Stomach (tissue), 9 donors: ENCODE data around the gene SOHLH2. TPM values are rescaled to one million over a fixed set of nuclear protein-coding genes. Genes with fewer than 3 reads are reported as not detected.

ENCODE experiments used
- DNase-seq, 2 donors: peaks; one replicate each; pipeline versions ENCODE4 v3.0.0 to v3.0.0-alpha.2; 2013 to 2019
- H3K27ac ChIP-seq, 5 donors: fragments of 200-600 bp in 4 of 5; sonication (generic) in 4 of 5; one replicate each; pipeline ENCODE4 v1.5.1; 2013 to 2019; ENCODE audit warnings: mild to moderate bottlenecking in 1 of 5, moderate library complexity in 1 of 5
- H3K27me3 ChIP-seq, 3 donors: fragments of 200-600 bp; sonication (generic); one replicate each; pipeline ENCODE4 v1.5.1; 2017 to 2019; ENCODE audit warnings: mixed run types in 1 of 3
- H3K36me3 ChIP-seq, 4 donors: fragments of 200-600 bp; sonication (generic); 1 replicate in 3 of 4; 2 replicates in 1 of 4; pipeline ENCODE4 v1.5.1; 2016 to 2019
- H3K4me1 ChIP-seq, 4 donors: fragments of 200-600 bp; sonication (generic); one replicate each; pipeline ENCODE4 v1.5.1; 2016 to 2019
- H3K4me3 ChIP-seq, 4 donors: fragments of 200-600 bp; sonication (generic) in 3 of 4; one replicate each; pipeline ENCODE4 v1.5.1; 2016 to 2019; ENCODE audit warnings: mild to moderate bottlenecking in 1 of 4
- H3K9me3 ChIP-seq, 4 donors: fragments of 200-600 bp; sonication (generic); one replicate each; pipeline ENCODE4 v1.5.1; 2016 to 2019
- CTCF ChIP-seq, 7 experiments: fragments of 450-650 bp in 4 of 7; fragments of 200-600 bp in 3 of 7; sonication (generic) in 3 of 7; IDR thresholded peaks; one replicate each; pipeline ENCODE4 v1.5.1; 2016 to 2019; ENCODE audit warnings: antibody characterized with exemption in 7 of 7, control low read depth in 2 of 7, mild to moderate bottlenecking in 1 of 7
- EP300 ChIP-seq: sonication (generic); formaldehyde crosslinking; IDR thresholded peaks from one replicate; pipeline ENCODE4 v1.6.1; 2017; ENCODE audit warnings: antibody characterized with exemption
- POLR2A ChIP-seq, 4 donors: fragments of 450-650 bp; IDR thresholded peaks; one replicate each; pipeline ENCODE4 v1.6.1; 2016; ENCODE audit warnings: antibody characterized with exemption in 4 of 4, control low read depth in 2 of 4, mild to moderate bottlenecking in 1 of 4, moderate library complexity in 1 of 4
- POLR2AphosphoS5 ChIP-seq, 3 donors: sonication (generic); formaldehyde crosslinking; IDR thresholded peaks; one replicate each; pipeline ENCODE4 v1.6.1; 2016; ENCODE audit warnings: antibody characterized with exemption in 3 of 3
- WGBS, 5 donors: extraction: QIAGEN DNeasy Blood & Tissue Kit in 3 of 5; methylation state at CpG; one replicate each; pipeline versions ENCODE4 v1.1.5 to v1.1.7; 2013 to 2018; 5-methylcytosine and 5-hydroxymethylcytosine counted together
- intact Hi-C: fragments of 100-400 bp; cut with DNase I; formaldehyde crosslinking; loops from one replicate; pipeline ENCODE4 v1.15.1; 2023; ENCODE audit warnings: low total_unique reads
- polyA plus RNA-seq, 3 donors: library from polyadenylated mRNA; stranded (reverse); fragments of 200-250 nt; gene quantifications; one replicate each; pipeline ENCODE4 v1.2.3, GENCODE V29; 2013
- total RNA-seq, 5 donors: library from RNA; depleted of rRNA; stranded (reverse); fragments of >200 nt; gene quantifications; one replicate each; pipeline versions ENCODE4 v1.1.0 to v1.2.3, GENCODE V29; 2014 to 2016
- donor health status: healthy with polysubstance abuse.
- donor health status: Bipolar disorder and iron deficiency.
- donor health status: healthy.

Gene SOHLH2
- total and polyA plus RNA-seq, 8 donors: 0.18 to 0.45 (median 0.25) TPM; not detected in 5

- no peak overlapping the region for H3K4me3 ChIP-seq
- peaks cover 0 to 7% (median 7%) of the 10 kb centered on the region in 3 donors for H3K27me3 ChIP-seq
- WGBS, 5 donors: 63 to 100% (median 77%) methylated on average over 1 of the region's 1 CpG
- H3K9me3 ChIP-seq: no peaks in the 10 kb centered on the region
- intact Hi-C loops: no loop called here
- DNase-seq: no peak
- H3K27ac ChIP-seq: no peak overlapping the region
- TF ChIP-seq CTCF (IDR thresholded peaks at IDR 0.05): no peak
- TF ChIP-seq POLR2A (IDR thresholded peaks at IDR 0.05): no peak
- TF ChIP-seq POLR2AphosphoS5 (IDR thresholded peaks at IDR 0.05): no peak
- TF ChIP-seq EP300: no peak
- peaks cover 0 to 7% (median 5%) of the 10 kb centered on the region in 4 donors for H3K4me1 ChIP-seq
- no peaks in the 10 kb centered on the region for H3K36me3 ChIP-seq
Observed at GRCh38 chr13:36151591-36151990, 62.8 kb downstream of the SOHLH2 start.

DNA sequence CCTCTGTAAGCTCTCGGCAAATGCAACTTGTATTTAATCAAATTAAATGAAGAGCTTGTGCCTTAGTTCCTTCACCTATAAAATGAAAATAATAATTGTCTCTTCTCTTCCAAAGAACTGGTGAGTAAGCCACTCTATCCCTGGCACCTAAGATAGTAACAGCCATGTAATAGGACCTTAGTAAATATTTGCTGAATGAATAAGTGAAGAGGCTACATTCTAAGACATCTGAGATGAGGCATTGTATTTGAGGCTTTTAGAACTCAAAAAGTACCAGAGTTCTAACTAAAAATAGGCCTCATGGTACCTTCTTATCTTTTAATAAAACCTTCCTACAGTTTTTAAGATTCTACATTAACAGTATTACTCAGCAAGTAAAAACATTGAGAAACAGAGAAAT is 65.9 kb downstream of the SOHLH2 start:
- intact Hi-C loops: no loop called here
- no peaks in the 10 kb centered on the region for H3K27me3 ChIP-seq
- WGBS, 5 donors: 87 to 99% (median 96%) methylated on average over 1 of the region's 1 CpG

GRCh38 chr13:36147330-36147729 is 67.0 kb downstream of the SOHLH2 start:
- Histone ChIP-seq H3K4me1 (no peaks in the 10 kb centered on the region), H3K27ac (no peak overlapping the region), H3K9me3 (peaks cover 0 to 10% (median 0%) of the 10 kb centered on the region in 4 donors), H3K27me3 (no peaks in the 10 kb centered on the region), H3K36me3 (no peaks in the 10 kb centered on the region), H3K4me3 (no peak overlapping the region)
- TF ChIP-seq CTCF (IDR thresholded peaks at IDR 0.05) (no peak), POLR2AphosphoS5 (IDR thresholded peaks at IDR 0.05) (no peak)
- intact Hi-C loops: no loop called here
- no peak for DNase-seq
- 91 to 96% (median 93%) methylated on average over 3 of the region's 3 CpGs for WGBS, 5 donors

More for the DNA sequence above, 65.9 kb downstream of the SOHLH2 start:
- H3K4me3 ChIP-seq: no peak overlapping the region
- no peaks in the 10 kb centered on the region for H3K4me1 ChIP-seq
- no peaks in the 10 kb centered on the region for H3K36me3 ChIP-seq
- TF ChIP-seq POLR2AphosphoS5 (IDR thresholded peaks at IDR 0.05) (no peak), EP300 (no peak), CTCF (IDR thresholded peaks at IDR 0.05) (no peak), POLR2A (IDR thresholded peaks at IDR 0.05) (no peak)
- H3K27ac ChIP-seq: no peak overlapping the region
- no peak for DNase-seq
- H3K9me3 ChIP-seq: peaks cover 0 to 10% (median 0%) of the 10 kb centered on the region in 4 donors

DNA sequence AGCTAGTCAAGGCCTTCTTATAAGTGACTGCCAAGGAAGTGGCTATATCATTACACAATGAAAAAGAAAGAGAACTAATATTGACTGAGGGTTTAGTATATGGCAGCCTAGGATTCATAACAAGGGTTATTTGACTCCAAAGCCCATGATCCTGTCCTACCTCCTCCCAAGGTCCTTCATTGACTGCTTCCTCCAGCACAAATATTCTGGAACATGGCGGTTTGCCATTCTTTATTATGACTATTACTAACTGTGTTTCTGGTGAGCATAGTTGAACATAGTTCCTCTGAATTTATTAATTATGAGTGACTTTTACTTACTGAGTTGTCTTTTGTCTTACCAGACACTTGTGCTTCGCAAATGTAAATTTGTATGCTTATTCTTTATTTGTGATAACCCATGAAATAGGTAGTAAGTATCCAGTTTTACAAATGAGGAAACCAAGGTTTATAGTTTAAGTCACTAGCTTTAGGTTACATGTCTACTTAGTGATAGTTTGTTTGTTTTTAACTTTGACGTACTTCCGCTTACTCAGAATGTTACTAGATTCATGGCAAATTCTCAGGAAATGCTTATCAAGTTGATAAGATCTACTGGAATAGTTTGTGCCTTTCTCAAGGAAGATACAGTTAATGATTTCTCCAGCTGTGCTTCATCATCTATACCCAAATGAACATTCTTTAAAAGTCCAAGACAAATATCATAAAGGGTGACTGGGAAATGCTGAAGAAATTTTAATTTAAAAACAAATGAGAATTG is 67.7 kb downstream of the SOHLH2 start:
- peaks cover 0 to 10% (median 0%) of the 10 kb centered on the region in 4 donors for H3K9me3 ChIP-seq
- no peaks in the 10 kb centered on the region for H3K36me3 ChIP-seq
- no peak for DNase-seq
- no peaks in the 10 kb centered on the region for H3K4me1 ChIP-seq
- intact Hi-C loops: no loop called here
- no peak overlapping the region for H3K4me3 ChIP-seq
- 70 to 90% (median 74%) methylated on average over 4 of the region's 4 CpGs for WGBS, 5 donors
- TF ChIP-seq EP300: no peak
- no peak for TF ChIP-seq POLR2AphosphoS5 (IDR thresholded peaks at IDR 0.05)
- no peaks in the 10 kb centered on the region for H3K27me3 ChIP-seq
- H3K27ac ChIP-seq: no peak overlapping the region

DNA sequence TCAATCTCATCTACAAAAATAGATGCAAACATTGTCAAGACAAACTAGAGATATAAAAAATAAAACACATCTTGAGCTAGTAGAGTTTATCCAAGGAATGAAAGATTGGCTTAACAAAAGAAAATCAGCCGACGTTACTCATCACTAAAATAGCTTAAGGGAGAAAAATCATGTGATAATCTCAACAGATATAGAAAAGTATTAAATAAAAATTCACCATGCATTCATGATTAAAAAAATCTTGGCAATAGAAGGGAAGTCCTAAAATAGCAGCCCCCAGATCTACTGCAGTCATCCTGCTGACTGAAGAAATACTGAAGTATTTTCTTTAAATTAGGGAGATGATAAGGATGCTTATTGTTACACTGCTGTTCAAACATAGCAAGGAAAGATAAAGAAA is 70.6 kb downstream of the SOHLH2 start:
- WGBS, 5 donors: 62 to 89% (median 80%) methylated on average over 2 of the region's 2 CpGs
- no peak for DNase-seq
- Histone ChIP-seq H3K9me3 (peaks cover 0 to 10% (median 0%) of the 10 kb centered on the region in 4 donors), H3K4me3 (no peak overlapping the region), H3K36me3 (no peaks in the 10 kb centered on the region), H3K27ac (no peak overlapping the region), H3K4me1 (no peaks in the 10 kb centered on the region), H3K27me3 (no peaks in the 10 kb centered on the region)
- intact Hi-C loops: no loop called here
- TF ChIP-seq CTCF (IDR thresholded peaks at IDR 0.05): no peak
- no peak for TF ChIP-seq POLR2A (IDR thresholded peaks at IDR 0.05)
- no peak for TF ChIP-seq EP300
- no peak for TF ChIP-seq POLR2AphosphoS5 (IDR thresholded peaks at IDR 0.05)
